ENCODE measurements around the gene DNAL1.
A peak's percentile ranks its signal among the peaks of the same experiment; 100 is the strongest.
"Not testable (repeated sequence)": the region's sequence is repeated elsewhere in the genome, so short reads cannot be mapped to it uniquely, and the experiment has no call there.

The DNAL1 gene

DNA sequence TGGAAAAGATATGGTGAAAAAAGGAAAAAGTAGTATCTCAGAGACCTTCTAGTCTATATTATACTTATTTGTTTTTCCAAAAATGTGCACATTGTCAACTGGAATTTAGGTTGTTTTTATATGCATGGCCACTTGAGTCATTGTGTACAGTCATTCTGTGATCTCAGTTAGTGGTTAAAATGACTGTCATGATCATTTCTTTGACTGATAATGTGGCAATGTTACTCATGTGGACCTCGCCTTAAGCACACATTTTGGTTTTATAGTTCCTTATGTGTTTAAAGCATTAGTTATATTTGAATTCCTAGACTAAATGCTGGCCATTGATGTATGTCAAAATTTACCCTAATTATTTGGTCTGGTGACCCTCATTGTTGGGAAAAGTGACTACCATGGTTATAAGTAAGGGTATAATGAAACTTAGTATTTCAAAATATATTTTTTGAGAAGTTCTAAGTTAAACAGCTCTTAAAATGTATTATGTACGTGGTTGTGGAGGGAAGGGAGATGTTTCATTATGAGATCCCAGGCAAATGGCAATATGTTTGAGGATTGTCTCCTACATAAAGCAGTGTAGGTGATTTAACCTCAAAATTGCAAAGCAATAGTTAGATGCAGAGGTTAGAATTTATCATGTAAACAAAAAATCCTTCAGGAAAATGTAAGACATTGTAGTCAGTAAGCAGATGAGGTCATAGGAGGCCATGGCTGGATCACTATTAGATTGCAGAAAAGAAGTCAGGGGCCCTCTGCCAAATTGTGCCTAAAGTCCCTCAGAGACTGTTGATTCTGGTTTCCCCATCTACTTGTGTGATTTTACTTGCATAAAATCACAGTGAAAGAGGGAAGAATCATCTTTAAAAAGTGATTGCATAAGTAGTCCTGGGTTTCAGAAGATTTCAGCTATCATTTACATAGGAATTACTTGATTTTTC, 51.9 kb downstream of the DNAL1 start:
- CTCF ChIA-PET = no interaction called here
- no peak overlapping the region for H3K4me3 ChIP-seq (ENCODE audit: low read depth, low read length)
- POLR2A ChIA-PET = no interaction called here
- DNase-seq (ENCODE audit: low read depth, low spot score) = no peak
- TF ChIP-seq, protein P1, sequence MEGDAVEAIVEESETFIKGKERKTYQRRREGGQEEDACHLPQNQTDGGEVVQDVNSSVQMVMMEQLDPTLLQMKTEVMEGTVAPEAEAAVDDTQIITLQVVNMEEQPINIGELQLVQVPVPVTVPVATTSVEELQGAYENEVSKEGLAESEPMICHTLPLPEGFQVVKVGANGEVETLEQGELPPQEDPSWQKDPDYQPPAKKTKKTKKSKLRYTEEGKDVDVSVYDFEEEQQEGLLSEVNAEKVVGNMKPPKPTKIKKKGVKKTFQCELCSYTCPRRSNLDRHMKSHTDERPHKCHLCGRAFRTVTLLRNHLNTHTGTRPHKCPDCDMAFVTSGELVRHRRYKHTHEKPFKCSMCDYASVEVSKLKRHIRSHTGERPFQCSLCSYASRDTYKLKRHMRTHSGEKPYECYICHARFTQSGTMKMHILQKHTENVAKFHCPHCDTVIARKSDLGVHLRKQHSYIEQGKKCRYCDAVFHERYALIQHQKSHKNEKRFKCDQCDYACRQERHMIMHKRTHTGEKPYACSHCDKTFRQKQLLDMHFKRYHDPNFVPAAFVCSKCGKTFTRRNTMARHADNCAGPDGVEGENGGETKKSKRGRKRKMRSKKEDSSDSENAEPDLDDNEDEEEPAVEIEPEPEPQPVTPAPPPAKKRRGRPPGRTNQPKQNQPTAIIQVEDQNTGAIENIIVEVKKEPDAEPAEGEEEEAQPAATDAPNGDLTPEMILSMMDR (IDR thresholded peaks at IDR 0.05; ENCODE audit: insufficient read depth, low read length, missing control alignments) = no peak

DNA sequence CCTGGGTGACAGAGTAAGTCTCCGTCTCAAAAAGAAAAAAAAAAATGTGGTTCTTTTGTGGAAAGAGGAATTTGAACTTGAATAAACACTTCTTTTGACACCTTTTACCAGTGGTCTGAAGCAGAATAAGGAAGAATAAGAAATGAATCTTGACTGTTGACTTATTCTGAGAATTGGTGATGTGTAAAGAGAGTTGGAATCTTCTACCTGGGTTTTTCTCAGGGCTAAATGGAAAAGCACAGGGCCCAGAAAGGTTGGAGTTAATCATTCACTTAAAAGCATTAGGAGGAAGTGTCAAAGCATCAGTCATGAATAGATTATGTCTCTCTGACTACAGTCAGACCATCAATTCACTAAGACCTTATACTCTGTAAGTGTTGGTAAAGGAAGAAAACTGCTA, 55.5 kb downstream of the DNAL1 start:
- TF ChIP-seq, protein P1 (IDR thresholded peaks at IDR 0.05; ENCODE audit: insufficient read depth, low read length, missing control alignments) = no peak
- POLR2A ChIA-PET = no interaction called here
- CTCF ChIA-PET = no interaction called here

DNA sequence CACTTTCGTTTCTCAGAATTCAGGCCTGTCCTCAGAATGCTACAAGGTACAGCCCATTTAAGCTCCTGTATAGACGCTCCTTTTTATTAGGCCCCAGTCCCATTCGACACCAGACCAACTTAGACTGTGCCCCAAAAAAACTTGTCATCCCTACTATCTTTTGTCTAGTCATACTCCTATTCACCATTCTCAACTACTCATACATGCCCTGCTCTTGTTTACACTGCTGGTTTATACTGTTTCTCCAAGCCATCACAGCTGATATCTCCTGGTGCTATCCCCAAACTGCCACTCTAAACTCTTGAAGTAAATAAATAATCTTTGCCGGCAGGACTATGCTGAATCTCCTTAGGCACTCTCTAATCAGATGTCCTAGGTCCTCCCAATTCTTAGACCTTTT, 63.3 kb downstream of the DNAL1 start:
- H3K4me3 ChIP-seq (ENCODE audit: low read depth, low read length); DNase-seq (ENCODE audit: low read depth, low spot score); POLR2A ChIA-PET: not testable (repeated sequence)
- CTCF ChIA-PET = interaction anchor here (0.6 kb wide), 1 partner anchor 180 kb away, joined by 3 read pairs; no protein-coding TSS in a partner anchor

More for the DNA sequence above, 55.5 kb downstream of the DNAL1 start:
- no peak for DNase-seq (ENCODE audit: low read depth, low spot score)
- no peak overlapping the region for H3K4me3 ChIP-seq (ENCODE audit: low read depth, low read length)

DNA sequence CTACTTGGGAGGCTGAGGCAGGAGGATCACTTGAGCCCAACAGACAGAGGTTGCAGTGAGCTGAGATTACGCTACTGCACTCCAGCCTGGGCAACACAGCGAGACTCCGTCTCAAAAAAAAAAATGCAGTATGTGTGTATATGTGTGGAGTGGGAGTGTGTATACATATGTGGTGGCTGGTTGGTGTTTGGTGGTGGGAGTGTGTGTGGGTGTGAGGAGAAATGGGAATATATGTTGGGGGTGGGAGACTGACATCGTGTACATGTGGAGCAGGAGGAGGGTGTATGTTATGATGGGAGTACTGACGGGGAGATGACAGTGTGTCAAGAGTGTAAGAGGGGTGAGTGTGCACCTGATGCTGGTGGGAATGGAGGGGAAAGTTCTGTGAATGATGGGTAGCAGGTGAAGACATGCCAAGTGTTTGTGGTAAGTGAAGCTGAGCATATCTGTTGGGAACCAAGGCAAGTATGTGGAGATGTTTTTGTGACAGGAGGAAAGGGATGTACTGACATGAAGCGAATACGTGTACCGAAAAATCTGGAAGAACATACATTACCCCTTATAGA, 65.2 kb downstream of the DNAL1 start:
- POLR2A ChIA-PET = no interaction called here
- no peak overlapping the region for H3K4me3 ChIP-seq (ENCODE audit: low read depth, low read length)
- no peak for DNase-seq (ENCODE audit: low read depth, low spot score)
- CTCF ChIA-PET = interaction anchor here (0.7 to 2.0 kb wide), 3 partner anchors 14 to 47 kb away, joined by 3 to 9 read pairs (median 3); no protein-coding TSS in a partner anchor
- TF ChIP-seq, protein P1 (IDR thresholded peaks at IDR 0.05; ENCODE audit: insufficient read depth, low read length, missing control alignments) = no peak

DNA sequence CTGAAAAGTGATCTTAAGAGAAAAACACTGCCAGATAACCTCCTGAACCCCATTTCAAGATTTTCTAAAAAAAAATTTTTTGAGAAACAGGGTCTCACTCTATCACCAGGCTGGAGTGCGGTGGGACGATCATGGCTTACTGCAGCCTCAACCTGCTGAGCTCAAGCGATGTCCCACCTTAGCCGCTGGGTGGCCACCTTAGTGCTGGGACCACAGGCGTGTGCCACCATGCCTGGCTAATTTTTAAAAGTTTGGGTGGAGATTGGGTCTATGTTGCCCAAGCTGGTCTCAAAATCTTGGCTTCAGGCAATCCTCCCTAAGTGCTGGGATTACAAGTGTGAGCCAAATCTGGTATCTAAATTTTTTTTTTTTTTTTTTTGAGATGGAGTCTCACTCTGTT, 66.0 kb downstream of the DNAL1 start:
- ChIA-PET POLR2A (no interaction called here), CTCF (interaction anchor here (0.7 to 2.0 kb wide), 3 partner anchors 13 to 48 kb away, joined by 3 to 9 read pairs (median 3); no protein-coding TSS in a partner anchor)
- no peak for DNase-seq (ENCODE audit: low read depth, low spot score)
- TF ChIP-seq, protein P1 (IDR thresholded peaks at IDR 0.05; ENCODE audit: insufficient read depth, low read length, missing control alignments) = no peak
- no peak overlapping the region for H3K4me3 ChIP-seq (ENCODE audit: low read depth, low read length)

DNA sequence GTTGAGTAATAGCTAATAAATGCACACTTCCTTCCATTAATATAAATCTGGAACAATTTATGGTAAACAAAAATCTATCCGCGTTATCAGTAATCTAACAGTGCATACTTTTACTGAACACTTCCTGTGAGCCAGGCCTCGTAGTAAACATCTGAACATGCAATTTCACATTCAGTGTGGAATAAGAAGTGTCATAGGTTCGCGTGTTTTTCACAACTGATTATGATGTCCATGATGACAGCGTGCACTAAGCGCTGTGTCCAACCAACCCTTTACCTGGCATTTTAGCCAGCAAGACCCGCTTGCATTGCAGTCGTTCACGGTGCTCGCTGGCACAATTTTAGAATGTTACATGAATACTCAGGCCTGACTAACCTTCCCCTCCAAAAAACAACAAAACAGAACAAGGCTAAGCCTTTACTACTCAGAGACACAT, 67.3 kb downstream of the DNAL1 start:
- H3K4me3 ChIP-seq (ENCODE audit: low read depth, low read length) = peak overlapping the region; percentile 80
- ChIA-PET CTCF (interaction anchor here (0.9 to 2.4 kb wide), 7 partner anchors 11 to 140 kb away, joined by 3 to 9 read pairs (median 4); partner anchors contain the start of gene PTGR2), POLR2A (no interaction called here)
- TF ChIP-seq, protein P1 (IDR thresholded peaks at IDR 0.05; ENCODE audit: insufficient read depth, low read length, missing control alignments) = no peak
- DNase-seq (ENCODE audit: low read depth, low spot score) = no peak
